ENCODE measurements around the gene ACTA2. TPM values are rescaled to one million over a fixed set of nuclear protein-coding genes. Genes with fewer than 3 reads are reported as not detected.

Gene ACTA2
- total RNA-seq, 1 experiment from 2014 or later, result 2.4 TPM

- Histone ChIP-seq H2BK20ac (ENCODE audit: low read depth, low read length, poor library complexity, severe bottlenecking) (no peak within 1 kb of the TSS), H4K5ac (ENCODE audit: insufficient read length, low read depth, low read length) (no peak within 1 kb of the TSS), H4K91ac (ENCODE audit: insufficient read length, low read depth, low read length) (no peak within 1 kb of the TSS), H2AK5ac (ENCODE audit: insufficient read length, low read length) (no peak within 1 kb of the TSS), H3K4ac (ENCODE audit: low read depth, low read length) (no peak within 1 kb of the TSS), H3K79me2 (ENCODE audit: insufficient read depth, low read length) (no peaks in the 10 kb centered on the region), H2AFZ (ENCODE audit: low read length) (peak within 1 kb of the TSS; percentile 24), H2BK5ac (ENCODE audit: insufficient read length, low read length) (no peak within 1 kb of the TSS), H3K79me1 (ENCODE audit: insufficient read depth, low read depth, low read length, poor library complexity, severe bottlenecking) (no peaks in the 10 kb centered on the region), H3T11ph (ENCODE audit: low read length) (no peak within 1 kb of the TSS), H3K9me3 (ENCODE audit: control insufficient read depth, low read depth, low read length) (no peaks in the 10 kb centered on the region), H3K14ac (ENCODE audit: insufficient read depth, low read length) (no peak within 1 kb of the TSS), H3K23ac (ENCODE audit: insufficient read length, low read depth, low read length) (no peak within 1 kb of the TSS), H3K23me2 (ENCODE audit: insufficient read length, low read depth, low read length, poor library complexity, severe bottlenecking) (peaks cover 18% of the 10 kb centered on the region), H3K4me1 (ENCODE audit: insufficient read depth, low read length) (no peaks in the 10 kb centered on the region), H4K8ac (replicated peaks; ENCODE audit: insufficient read length, low read depth, low read length) (no peak within 1 kb of the TSS), H3K18ac (ENCODE audit: insufficient read length, low read depth, low read length) (peak within 1 kb of the TSS; percentile 25), H2BK12ac (ENCODE audit: insufficient read length, low read depth, low read length) (no peak within 1 kb of the TSS), H3K27me3 (ENCODE audit: insufficient read depth, low read length) (no peaks in the 10 kb centered on the region; the same call in 1 of the 2 replicates), H2BK120ac (ENCODE audit: low read depth, low read length, poor library complexity, severe bottlenecking) (no peak within 1 kb of the TSS), H3K27ac (ENCODE audit: insufficient read length, low read depth, low read length) (no peak within 1 kb of the TSS), H3K9ac (ENCODE audit: extremely low read depth, insufficient read length, low read length) (peak within 1 kb of the TSS; percentile 35), H3K4me2 (ENCODE audit: insufficient read depth, insufficient read length, low read length) (peak within 1 kb of the TSS; percentile 44), H3K56ac (ENCODE audit: insufficient read length, low read depth, low read length) (no peak within 1 kb of the TSS), H2BK15ac (ENCODE audit: low read depth, low read length) (no peak within 1 kb of the TSS), H4K20me1 (ENCODE audit: control insufficient read depth, insufficient read depth, insufficient read length) (no peaks in the 10 kb centered on the region)
- Mint-ChIP-seq H3K4me1 (peaks cover 24 to 25% of the 10 kb centered on the region in 2 experiments), H3K4me3 (peak within 1 kb of the TSS; percentile 86 to 90), H3K27ac (no peak within 1 kb of the TSS), H3K9me3 (0 out of 5 replicates have a peak, but pooled peaks cover 0 to 2% of the 10 kb centered on the region in 2 experiments), H3K27me3 (ENCODE audit: low read depth) (peaks cover 42% of the 10 kb centered on the region), H3K36me3 (ENCODE audit: insufficient read depth in 1 of 3, low read depth in 3 of 3) (no peaks in the 10 kb centered on the region; a peak in 1 of 7 replicates)
- DNase-seq, result peak; percentile 63
- TF ChIP-seq, protein P1, sequence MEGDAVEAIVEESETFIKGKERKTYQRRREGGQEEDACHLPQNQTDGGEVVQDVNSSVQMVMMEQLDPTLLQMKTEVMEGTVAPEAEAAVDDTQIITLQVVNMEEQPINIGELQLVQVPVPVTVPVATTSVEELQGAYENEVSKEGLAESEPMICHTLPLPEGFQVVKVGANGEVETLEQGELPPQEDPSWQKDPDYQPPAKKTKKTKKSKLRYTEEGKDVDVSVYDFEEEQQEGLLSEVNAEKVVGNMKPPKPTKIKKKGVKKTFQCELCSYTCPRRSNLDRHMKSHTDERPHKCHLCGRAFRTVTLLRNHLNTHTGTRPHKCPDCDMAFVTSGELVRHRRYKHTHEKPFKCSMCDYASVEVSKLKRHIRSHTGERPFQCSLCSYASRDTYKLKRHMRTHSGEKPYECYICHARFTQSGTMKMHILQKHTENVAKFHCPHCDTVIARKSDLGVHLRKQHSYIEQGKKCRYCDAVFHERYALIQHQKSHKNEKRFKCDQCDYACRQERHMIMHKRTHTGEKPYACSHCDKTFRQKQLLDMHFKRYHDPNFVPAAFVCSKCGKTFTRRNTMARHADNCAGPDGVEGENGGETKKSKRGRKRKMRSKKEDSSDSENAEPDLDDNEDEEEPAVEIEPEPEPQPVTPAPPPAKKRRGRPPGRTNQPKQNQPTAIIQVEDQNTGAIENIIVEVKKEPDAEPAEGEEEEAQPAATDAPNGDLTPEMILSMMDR (conservative IDR thresholded peaks at IDR 0.05), result no peak
- WGBS (ENCODE audit: extremely low coverage, insufficient read length, low lambda C conversion rate), result no CpG with 5 or more reads among the region's 51 CpGs
Observed at GRCh38 chr10:88990384-88991160, 38.0 kb upstream of the ACTA2 start, which contains the start of gene FAS. Gene FAS (plus strand): TSS chr10:88990798. CDS start chr10:88990877, 79 bp downstream.
